ENCODE measurements around the gene SLC22A14. TPM values are rescaled to one million over a fixed set of nuclear protein-coding genes. Genes with fewer than 3 reads are reported as not detected.
A peak's percentile ranks its signal among the peaks of the same experiment; 100 is the strongest.
"Not testable (repeated sequence)": the region's sequence is repeated elsewhere in the genome, so short reads cannot be mapped to it uniquely, and the experiment has no call there.

Gene SLC22A14, protein sequence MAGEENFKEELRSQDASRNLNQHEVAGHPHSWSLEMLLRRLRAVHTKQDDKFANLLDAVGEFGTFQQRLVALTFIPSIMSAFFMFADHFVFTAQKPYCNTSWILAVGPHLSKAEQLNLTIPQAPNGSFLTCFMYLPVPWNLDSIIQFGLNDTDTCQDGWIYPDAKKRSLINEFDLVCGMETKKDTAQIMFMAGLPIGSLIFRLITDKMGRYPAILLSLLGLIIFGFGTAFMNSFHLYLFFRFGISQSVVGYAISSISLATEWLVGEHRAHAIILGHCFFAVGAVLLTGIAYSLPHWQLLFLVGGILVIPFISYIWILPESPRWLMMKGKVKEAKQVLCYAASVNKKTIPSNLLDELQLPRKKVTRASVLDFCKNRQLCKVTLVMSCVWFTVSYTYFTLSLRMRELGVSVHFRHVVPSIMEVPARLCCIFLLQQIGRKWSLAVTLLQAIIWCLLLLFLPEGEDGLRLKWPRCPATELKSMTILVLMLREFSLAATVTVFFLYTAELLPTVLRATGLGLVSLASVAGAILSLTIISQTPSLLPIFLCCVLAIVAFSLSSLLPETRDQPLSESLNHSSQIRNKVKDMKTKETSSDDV
- not detected in 2 replicates for total RNA-seq (2014; rRNA removed)
- 0.15 TPM for polyA plus RNA-seq (2012)

DNA sequence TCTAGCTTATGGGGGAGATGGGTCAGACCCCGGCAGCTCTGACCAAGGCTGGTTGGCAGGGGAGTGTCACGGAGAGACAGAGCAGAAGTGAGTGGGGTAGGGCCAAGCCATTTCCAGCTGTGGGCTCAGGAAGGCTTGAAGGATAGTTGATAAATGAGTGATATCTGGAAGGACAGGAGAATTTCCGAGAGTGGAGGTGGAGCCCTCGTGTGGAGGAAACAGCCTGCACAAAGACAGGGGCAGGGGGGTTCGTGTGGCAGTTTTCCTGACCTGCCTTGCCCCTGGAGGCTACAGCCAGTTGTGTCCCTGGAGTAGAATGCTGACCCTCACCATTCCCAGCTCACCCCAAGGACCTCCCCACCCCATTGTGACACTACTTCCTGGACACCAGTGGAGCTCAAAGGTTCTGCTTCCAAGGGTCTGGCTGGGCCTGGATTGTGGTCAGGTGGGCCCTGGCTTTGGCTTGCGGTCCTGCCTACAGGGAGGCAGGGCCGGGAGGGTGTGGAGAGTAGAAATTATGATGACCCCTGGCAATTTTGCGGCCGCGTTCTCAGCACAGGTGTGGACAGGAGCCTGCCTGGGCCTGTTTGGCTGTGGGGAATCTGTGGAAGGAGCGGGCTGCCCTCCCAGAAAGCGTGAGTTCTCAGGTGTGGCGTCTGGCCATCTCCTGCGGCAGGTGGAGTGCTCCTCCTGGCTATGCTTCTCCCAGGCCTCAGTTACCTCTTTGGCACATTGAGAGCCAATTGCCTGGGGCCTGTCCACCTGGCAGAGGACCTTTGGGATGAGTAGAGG lies at the start of gene SLC22A14:
TSS of gene SLC22A14 (plus strand) at position 400 of the 792 bp plus-strand sequence. CDS start 23,733 bp downstream, outside the sequence.
- no peak for DNase-seq (ENCODE audit: low read depth)

DNA sequence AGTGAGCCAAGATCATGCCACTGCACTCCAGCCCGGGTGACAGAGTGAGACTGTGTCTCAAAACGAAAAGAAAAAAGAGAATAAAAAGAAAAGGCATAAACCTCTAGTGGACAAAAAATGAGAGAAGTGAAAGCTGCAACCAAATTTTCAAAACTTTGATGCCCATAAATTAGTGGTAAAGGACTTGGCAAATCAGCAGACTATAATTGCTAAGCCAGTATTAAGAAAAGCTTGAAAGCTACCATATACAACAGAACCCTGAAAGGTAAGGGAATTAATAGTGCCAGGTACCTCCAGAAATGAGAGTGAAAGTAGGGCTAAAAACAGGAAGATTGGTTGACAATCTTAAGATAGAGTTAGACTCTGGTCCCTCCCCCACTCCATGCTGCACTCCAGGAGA lies 49.4 kb upstream of the SLC22A14 start:
- no peak for DNase-seq (ENCODE audit: low read depth)

DNA sequence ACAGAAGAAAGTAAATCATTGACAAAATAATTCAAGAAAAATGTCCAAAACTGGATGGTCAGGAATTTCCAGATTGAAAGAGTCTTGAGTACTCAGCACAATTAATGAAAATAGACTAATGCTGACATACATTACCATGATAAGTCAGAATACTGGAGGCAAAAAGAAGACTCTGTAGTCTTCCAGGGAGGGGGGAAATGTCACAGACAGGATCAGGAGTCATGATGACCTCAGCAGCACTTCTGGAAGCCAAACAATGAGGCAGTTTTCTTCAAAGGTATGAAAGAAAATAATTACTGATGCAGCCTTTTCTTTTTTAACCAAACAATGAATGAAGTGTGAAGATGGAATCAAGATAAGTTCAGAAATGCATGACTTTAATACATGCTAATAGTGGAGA lies 46.6 kb upstream of the SLC22A14 start:
- no peak for DNase-seq (ENCODE audit: low read depth)

DNA sequence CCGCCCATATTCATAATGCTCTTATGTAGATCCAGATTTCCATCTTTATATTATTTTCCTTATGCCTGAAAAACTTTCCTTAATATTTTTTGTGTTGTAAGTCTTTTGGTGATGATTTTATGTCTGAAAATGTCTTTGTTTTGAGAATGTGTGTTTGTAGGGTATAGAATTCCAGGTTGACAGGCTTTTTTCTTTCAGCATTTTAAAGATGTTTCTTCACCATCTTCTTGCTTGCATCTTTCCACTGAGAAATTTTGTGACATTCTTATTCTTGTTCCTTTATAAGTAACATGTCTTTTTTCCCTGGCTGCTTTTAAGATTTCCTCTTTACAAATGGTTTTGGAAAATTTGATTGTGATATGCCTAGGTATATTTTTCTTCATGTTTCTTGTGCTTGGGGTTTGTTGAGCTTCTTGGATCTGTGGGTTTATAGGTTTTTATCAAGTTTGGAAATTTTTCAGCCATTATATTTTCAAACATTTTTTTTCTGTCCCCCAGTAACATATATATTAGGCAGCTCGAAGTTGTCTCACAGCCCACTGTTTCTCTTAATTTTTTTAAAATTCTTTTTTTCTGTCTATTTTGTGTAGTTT lies 43.6 kb upstream of the SLC22A14 start:
- DNase-seq (ENCODE audit: low read depth), result no peak

DNA sequence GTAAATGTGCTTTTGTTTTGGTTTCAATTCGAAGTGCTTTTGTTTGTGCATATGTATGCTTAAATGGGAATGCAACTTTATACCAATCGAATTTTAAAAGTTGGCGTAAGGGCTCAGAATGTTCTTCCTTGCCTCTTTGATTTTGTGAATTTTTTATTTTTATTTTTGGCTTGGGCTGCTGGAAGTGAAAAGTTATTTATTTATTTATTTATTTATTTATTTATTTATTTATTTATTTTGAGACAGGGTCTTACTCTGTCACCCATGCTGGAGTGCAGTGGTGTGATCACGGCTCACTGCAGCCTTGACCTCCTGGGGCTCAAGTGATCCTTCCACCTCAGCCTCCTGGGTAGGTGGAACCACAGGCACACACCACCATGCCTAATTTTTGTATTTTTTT lies 39.3 kb upstream of the SLC22A14 start:
- not testable (repeated sequence) for DNase-seq (ENCODE audit: low read depth)

DNA sequence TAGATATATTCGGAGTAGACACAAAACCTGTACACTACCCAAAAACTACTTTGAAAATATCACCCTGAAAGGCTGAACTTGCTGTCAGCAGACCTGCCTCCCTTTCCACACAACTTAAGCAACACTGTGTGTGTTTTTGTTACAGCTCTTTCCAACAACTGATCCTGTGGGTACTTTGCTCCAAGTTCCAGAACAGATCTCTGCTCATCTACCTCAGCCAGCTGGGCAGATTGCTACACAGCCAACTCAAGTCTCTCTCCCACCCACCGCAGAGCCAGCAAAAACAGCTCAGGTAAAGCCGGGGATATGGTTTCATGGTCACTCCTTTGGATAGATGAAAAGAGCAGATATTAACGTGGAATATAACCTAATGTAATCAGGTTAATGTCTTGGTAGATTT lies 36.2 kb upstream of the SLC22A14 start:
- DNase-seq (ENCODE audit: low read depth), result no peak

DNA sequence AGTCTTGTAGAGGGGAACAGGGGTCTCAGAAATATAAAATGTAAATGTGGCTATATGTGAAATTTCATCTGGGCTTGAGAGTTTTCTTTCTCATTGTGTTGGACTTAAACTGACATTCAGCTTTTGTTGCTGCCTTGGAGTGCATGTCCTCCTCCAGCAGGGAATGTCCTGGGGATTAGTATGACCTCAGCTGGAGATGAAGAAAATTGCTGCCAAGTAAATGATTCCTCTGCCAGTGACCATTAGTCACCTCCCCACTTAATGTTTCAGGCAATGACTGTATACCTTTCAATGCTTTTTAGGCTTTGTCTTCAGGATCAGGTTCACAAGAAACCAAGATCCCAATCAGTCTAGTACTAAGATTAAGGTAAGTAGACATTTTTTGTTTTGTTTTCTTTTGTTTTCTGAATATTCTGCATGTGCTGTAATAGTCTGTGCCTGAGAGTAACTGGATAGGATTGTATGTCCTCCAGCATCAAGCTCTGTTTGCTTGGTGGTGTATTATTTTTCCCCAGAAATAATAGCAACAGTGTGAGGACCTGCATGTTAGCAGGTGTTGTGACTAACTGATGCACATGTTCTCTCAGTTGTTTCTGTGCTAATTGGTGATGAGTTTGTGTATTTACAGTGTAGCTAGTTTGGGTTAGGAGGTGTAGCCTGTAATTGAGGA lies 34.6 kb upstream of the SLC22A14 start:
- DNase-seq (ENCODE audit: low read depth), result peak; percentile 86

DNA sequence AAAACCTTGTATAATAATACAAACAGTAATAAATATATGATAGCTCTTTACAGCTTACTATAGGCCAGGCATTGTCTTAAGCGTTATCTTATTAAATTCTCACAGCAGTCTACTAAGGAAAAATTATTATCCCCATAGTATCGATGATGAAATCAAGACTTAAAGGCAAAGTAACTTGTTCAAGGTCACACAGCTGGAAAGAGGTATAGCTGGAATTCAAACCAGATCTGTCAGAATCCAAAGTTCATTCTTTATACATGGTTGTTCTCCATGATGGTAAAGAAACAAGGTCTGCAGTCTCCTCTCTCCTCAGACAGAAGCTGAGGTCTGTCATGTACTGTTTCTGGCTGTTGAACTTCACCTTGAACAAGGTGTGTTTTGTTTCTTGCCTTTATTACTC lies 31.9 kb upstream of the SLC22A14 start:
- no peak for DNase-seq (ENCODE audit: low read depth)

DNA sequence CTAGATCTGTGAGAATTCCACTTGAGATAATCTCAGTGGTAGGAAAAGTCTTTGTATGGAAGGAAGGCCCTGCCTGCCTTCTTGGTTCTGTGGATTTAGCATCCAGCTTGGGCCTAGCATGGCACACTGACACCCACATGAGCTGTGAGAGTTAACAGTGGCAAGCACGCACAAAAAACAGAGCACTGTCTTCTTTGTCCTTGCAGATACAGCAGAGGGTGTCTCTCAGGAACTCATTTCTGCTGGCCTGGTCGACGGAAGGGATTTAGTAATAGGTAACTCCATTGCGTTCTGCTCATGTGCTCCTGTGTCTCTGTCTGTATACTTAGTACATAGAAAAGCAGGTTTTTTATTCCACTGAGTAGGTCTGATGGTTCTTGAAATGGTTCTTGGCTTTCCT lies 30.9 kb upstream of the SLC22A14 start:
- no peak for DNase-seq (ENCODE audit: low read depth)

DNA sequence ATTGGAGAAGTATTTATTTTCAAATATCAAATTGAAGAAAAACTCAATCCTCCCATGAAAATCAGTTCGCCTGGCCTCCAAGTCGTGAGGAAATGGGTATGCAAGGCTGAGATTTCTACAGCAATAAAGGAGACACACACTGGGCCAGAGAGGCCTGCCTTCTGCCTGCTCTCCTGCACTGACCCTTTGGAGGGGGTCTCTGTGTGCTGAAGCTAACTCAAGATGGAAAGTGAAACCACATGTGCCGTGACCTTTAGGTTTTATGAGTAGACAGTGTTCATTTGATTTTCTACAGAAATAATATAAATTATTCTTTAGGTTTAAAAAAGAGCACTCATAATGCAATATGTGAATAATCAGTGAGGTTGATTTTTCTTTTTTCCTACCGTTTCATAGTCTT lies 28.4 kb upstream of the SLC22A14 start:
- DNase-seq (ENCODE audit: low read depth), result no peak

DNA sequence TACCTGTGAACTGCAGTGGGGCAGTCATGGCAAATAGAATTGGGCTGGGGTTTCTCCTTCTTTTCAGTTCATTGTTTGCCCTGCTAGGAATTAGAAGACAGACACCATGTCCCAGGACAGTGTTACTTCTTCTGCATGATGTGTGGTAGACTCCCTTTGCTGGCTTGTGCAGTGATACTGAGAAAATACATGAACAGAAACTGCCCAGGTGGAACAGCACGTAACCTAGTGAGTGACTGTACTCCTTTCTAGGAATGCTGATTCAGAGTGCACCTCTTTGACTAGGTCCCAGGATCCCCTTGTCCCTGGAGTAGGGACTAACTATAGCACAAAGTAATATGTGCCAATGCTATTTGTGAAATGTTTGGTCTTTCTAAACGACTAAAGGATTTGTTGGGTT lies 27.2 kb upstream of the SLC22A14 start:
- DNase-seq (ENCODE audit: low read depth), result no peak

DNA sequence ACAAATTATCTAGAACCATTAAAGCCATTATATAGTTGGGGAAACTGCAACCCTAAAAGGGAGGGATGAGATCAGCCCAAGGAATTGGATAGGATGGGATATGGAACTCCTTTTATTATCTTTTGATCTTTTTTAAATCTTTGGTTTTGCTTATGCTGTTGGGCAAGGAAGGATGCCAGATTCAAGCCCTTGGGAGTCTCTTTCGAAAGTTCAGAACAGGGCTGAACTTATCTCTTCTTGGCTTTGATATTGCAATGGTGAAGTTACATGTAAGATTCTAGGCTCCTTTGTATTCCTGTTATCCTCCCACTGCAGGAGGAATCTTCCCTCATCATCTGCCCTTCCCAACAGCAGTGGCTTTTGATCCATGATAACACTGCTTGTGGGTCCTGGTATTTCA lies 26.5 kb upstream of the SLC22A14 start:
- DNase-seq (ENCODE audit: low read depth), result no peak

DNA sequence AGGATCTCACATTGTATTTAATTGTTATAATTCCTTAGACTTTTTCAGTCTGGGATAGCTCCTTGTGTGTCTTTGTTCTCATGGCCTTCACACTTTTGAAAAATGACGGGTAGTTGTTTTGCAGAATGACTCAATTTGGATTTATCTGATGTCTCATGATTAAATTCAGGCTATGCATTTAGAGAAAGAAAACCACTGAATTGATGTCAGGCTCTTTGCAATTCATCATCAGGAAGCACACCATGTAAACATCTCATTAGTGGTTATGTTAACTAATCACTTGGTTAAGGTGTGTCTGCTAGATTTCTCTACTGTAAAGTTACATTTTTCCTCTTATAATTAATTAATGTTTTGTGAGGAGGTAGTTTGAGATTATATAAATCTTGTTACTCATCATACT lies 24.5 kb upstream of the SLC22A14 start:
- peak; percentile 13 for DNase-seq (ENCODE audit: low read depth)

DNA sequence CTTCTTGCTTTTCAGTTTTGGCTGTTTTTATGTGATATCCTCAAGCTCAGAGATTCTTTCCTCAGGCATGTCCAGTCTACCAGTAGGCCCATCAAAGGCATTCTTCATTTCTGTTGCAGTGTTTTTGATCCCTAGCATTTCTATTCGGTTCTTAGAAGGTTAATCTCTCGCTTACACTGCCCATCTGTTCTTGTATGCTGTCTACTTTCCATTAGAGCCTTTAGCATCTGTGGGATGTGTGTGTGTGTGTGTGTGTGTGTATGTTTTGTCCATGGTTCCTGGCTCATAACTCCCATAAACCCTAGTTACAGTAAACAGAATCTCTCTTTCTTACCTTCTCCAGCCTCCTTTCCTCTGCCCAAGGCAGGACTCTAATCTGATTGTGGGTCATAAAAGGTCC lies 21.6 kb upstream of the SLC22A14 start:
- no peak for DNase-seq (ENCODE audit: low read depth)

DNA sequence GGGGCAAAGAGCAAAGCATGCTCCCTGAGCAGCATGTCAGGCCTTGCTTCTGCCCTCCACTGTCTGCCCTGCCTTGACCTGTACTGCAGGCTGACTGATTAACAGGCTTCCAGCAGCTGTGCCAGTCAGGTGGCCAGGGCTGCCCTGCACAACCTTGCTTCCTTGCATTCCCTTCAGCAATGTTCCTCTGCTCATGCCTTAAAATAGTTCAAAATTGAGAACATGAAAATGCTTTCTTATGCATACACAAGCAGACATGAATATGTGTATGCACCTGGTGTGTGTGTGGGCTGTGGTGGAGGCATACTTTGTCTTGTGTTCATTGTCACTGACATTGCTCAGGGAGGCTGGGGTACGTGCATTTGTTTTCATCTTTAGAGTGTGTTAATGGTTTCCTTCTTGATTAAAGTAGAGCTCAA lies 17.7 kb upstream of the SLC22A14 start:
- DNase-seq (ENCODE audit: low read depth), result peak; percentile 24

DNA sequence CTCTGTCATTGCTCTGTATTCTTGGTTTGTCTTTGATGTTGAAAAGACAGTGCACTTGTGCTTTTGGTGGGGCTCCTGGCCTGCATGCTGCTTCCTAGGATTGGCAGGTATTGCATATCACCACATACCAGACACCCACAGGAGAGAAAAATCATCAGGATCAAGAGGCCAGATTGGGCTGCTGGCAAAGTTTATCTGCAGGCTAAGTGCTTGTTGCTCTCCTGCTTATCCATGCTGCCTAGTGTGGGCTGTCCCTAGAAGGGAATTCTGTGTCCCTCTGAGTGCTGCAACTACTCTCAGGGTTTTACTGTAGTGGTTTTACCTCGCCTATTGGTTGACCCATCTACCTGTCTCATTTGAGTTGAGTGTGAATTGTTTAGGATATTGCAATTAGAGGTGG lies 17.3 kb upstream of the SLC22A14 start:
- DNase-seq (ENCODE audit: low read depth), result no peak

DNA sequence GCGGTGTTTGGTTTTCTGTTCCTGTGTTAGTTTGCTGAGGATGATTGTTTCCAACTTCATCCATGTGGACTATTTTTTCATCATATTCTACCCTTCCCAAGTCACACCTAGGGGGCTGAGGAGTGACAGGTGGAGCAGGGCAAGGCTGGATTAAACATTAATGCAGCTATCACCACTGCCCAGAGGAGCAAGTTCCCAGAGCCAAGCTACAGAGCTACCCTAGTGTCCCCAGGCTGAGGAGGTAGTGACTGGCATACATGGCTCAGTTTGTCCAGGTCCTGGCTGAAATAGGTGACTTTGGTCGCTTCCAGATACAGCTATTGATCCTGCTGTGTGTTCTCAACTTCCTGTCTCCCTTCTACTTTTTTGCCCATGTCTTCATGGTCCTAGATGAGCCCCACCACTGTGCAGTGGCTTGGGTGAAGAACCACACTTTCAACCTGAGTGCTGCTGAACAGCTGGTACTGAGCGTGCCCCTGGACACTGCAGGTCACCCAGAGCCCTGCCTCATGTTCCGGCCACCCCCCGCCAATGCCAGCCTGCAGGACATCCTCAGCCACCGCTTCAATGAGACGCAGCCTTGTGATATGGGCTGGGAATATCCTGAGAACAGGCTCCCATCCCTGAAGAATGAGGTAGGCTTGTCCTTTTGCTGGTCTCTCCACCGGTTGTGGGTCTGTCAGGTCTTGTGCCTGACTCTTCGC lies 16.3 kb upstream of the SLC22A14 start, which contains the start of gene SLC22A13:
TSS of gene SLC22A13 (plus strand) at position 209 of the 704 bp plus-strand sequence. CDS start at position 258, 49 bp downstream.
- DNase-seq (ENCODE audit: low read depth), result no peak

DNA sequence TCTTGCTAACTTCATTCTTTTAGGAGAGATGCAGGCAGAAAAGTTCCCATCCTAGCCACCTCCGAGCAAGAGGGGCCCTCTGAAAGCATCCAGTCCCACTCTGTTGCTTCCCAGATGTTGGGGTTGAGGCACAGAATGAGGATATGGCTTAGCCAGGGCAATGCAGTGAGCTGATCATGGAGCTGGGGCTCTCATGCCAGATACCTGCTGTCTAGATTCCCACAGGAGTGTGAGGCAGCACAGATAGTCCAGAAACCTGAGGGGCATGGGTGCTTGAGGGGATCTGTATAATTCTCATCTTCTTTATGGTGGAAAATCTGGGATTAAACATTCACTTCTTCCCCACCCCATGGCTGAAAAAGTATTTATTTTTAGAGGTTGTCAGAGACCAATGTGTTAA lies 15.3 kb upstream of the SLC22A14 start:
- no peak for DNase-seq (ENCODE audit: low read depth)

DNA sequence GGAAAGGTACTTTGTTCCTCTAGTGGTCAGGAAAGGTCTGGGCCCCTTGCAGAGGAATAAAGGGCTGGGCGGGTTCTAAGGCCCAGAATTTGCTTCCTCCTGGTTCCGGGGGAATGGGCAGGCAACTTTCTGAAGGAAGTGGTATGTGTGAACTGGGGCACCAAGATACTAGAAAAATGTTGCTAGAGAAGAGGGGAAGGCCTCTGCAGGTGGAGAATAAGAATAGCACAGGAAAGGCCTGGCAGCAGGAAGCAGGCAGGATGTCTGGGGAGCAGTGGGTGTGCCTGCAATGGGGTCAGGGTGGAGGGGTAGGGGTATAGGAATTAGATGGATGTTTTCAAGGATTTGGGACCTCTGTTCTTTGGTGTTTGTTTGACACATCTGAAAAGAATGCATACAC lies 14.4 kb upstream of the SLC22A14 start:
- no peak for DNase-seq (ENCODE audit: low read depth)

DNA sequence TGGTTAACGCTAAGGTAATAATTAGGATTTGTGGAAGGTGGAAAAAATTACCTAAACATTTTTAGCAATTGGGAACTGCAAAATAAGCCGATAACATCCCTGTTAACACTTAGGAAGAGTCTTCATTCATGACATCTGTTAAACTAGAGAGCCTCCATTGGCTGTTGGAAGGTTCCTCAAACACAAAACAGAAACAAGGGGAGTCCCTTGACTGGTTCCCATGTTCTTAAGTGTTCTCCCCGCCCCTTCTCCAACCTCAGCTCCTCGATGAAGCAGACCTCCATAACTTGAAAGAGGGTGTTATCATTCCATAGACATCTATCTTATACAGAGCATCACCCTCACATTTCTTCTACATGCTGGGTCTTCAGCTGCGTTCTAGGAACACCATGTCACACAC lies 14.0 kb upstream of the SLC22A14 start:
- DNase-seq (ENCODE audit: low read depth), result no peak

DNA sequence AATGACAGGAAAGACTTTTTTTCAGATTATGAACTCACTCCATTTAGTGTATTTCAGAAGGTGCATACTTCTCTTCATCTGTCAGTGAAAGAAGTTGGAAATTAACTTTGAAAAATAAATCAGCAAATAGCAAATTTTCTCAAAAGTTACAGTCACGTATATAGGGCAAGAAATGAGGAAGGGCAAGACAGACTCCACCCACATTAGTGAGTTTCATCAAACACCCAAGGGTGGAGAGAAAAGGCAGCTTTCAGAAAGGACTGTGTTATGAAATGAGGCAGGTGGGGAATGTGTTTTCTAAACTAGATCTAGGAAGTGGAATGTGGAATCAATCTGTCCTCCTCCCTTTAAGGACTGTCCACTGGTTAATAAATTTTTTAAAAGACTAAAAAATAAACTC lies 13.6 kb upstream of the SLC22A14 start:
- no peak for DNase-seq (ENCODE audit: low read depth)

All from LHCN-M2 (cell line).